ENCODE data around the gene C11orf65.

Gene C11orf65

GRCh38 chr11:108338750-108339149 is 128.6 kb downstream of the C11orf65 start:
- no peaks in the 10 kb centered on the region for H3K9me3 ChIP-seq (ENCODE audit: severe bottlenecking)
- ATAC-seq (ENCODE audit: low read depth) = peak; percentile 25; the same call in 1 of the 3 replicates
- no peak overlapping the region for H3K27ac ChIP-seq (ENCODE audit: poor library complexity, severe bottlenecking)
- no peak overlapping the region for H3K4me3 ChIP-seq (ENCODE audit: severe bottlenecking)
- TF ChIP-seq, protein P1, sequence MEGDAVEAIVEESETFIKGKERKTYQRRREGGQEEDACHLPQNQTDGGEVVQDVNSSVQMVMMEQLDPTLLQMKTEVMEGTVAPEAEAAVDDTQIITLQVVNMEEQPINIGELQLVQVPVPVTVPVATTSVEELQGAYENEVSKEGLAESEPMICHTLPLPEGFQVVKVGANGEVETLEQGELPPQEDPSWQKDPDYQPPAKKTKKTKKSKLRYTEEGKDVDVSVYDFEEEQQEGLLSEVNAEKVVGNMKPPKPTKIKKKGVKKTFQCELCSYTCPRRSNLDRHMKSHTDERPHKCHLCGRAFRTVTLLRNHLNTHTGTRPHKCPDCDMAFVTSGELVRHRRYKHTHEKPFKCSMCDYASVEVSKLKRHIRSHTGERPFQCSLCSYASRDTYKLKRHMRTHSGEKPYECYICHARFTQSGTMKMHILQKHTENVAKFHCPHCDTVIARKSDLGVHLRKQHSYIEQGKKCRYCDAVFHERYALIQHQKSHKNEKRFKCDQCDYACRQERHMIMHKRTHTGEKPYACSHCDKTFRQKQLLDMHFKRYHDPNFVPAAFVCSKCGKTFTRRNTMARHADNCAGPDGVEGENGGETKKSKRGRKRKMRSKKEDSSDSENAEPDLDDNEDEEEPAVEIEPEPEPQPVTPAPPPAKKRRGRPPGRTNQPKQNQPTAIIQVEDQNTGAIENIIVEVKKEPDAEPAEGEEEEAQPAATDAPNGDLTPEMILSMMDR (IDR thresholded peaks at IDR 0.05; ENCODE audit: poor library complexity, severe bottlenecking) = no peak
- peaks cover 29% of the 10 kb centered on the region for H3K36me3 ChIP-seq (ENCODE audit: low read depth)
- no peak for DNase-seq (ENCODE audit: low spot score)
- H3K27me3 ChIP-seq (ENCODE audit: insufficient read depth, poor library complexity, severe bottlenecking) = no peaks in the 10 kb centered on the region
- peaks cover 17% of the 10 kb centered on the region for H3K4me1 ChIP-seq (ENCODE audit: insufficient read depth, poor library complexity, severe bottlenecking)

- H3K4me3 ChIP-seq (ENCODE audit: severe bottlenecking) = no peak overlapping the region
- DNase-seq (ENCODE audit: low spot score) (no peak), ATAC-seq (ENCODE audit: low read depth) (no peak)
- no peak overlapping the region for H3K27ac ChIP-seq (ENCODE audit: poor library complexity, severe bottlenecking)
- TF ChIP-seq, protein P1 (IDR thresholded peaks at IDR 0.05; ENCODE audit: poor library complexity, severe bottlenecking) = no peak
- peaks cover 8% of the 10 kb centered on the region for H3K4me1 ChIP-seq (ENCODE audit: insufficient read depth, poor library complexity, severe bottlenecking)
- H3K9me3 ChIP-seq (ENCODE audit: severe bottlenecking) = no peaks in the 10 kb centered on the region
- no peaks in the 10 kb centered on the region for H3K27me3 ChIP-seq (ENCODE audit: insufficient read depth, poor library complexity, severe bottlenecking)
- H3K36me3 ChIP-seq (ENCODE audit: low read depth) = peaks cover 78% of the 10 kb centered on the region
These were observed 133.9 kb downstream of the C11orf65 start for GRCh38 chr11:108333403-108333899.

Data from RWPE2 (cell line).